CD4-positive, alpha-beta T cell treated with Interleukin-15 for 1 hour (primary cell): Measurements from ENCODE around the gene NRROS.

Experiments used
- DNase-seq: peaks from one replicate; pipeline ENCODE4 v3.0.0-alpha.2; 2020

NRROS gene

DNA sequence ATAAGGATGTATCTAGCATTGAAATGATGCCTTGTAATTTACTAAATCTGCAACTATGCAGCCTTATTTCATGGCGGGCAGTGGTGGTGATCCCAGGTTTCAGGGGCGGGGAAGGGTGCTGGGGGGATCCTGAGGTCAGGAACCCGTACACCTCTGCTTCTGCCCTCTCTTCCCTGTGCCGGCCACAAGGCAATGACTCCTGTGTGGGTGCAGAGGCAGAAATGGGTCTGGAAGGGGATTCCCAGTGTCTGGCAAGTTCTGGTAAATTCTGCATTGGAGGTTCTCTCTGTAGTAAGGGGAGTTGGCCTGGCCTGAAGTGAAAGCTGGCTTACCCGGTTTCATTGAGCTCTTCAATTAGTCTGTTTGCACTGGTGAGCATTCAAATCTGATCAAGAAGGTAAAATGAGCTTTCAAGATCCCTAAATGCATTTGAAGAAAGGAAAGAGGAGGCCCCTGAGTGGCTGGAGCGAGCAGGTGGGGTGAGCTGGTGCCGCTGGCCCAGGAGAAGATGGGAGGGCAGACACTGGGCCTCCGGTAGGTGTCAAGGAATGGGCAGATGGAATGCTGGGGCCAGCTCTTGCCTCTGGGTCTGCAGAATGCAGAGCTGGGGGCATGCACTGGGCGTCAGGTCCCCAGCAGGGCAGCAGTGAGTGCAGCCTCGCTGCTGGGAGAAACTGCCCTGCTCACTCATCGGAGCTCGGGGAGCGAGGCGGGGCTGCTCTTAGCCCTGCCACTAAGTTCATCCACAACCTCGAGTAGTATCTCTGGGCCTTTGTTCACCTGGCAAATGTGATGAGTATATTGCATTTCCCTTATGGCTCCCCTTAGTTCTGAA, 13.7 kb downstream of the NRROS start:
- DNase-seq, result no peak

DNA sequence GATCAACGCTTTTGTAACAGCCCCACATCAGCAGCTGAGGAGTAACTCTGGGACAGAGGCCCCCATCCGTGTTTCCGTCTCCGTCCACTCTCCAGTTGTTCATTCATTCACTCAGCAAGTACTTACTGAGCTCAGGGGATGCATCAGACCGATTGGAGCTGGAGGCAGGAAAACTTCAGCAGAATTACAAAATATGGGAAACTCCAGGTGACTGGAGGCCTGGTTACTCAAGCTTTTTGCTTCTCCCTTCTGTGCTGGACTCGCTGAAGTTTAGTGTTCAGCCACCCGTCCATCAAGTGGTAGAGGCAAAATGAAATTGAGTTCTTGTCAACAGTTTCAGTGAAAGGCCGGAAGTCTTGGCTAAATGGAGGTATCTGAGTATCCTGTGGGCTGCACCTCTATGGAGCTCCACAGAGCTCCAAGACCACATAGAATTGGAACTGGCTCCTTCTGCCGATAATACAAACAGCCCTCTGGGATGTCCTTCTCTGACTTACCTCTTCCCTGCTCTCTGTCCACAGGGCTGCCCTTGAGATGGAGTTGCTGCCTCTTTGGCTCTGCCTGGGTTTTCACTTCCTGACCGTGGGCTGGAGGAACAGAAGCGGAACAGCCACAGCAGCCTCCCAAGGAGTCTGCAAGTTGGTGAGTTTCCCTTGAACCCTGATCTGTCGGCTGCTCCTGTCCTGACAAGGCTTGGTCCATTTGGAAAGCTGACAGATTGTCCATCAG, 14.7 kb downstream of the NRROS start:
- no peak for DNase-seq

DNA sequence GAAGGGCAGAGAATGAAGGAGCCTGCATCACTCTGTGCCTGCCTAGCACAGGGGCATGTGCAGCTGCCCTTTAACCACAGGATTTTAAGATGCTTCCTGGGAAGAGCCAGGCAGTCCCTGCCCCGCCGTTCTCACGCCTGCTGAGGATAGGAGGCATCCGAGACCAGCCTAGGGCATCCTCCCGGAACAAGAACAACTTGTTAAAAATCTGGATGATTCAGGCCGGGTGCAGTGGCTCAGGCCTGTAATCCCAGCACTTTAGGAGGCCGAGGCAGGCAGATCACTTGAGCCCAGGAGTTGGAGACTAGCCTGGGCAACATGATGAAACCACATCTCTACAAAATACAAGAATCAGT, 15.2 kb downstream of the NRROS start:
- no peak for DNase-seq

- no peak for DNase-seq
Observed at GRCh38 chr3:196655496-196655895, 16.0 kb downstream of the NRROS start.

DNA sequence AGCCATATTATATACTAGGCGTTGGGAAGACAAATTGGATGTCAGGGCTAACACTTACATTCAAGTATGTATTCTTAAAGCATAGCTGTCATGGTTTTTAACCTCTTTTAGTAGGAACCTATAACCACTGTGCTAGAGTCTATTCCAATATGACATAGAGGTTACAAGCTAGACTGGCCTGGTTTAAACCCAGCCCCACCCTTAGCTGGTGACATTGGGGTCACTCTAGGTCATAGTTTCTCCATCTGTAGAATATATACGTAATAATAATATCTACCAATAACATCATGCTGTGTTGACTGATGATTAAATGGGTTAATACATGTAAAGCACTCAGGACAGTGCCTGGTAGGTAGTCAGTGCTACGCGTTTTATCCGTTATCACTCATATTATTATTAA, 16.7 kb downstream of the NRROS start:
- no peak for DNase-seq

GRCh38 chr3:196659901-196660351, 20.4 kb downstream of the NRROS start:
- no peak for DNase-seq

- DNase-seq, result no peak
Observed at GRCh38 chr3:196660381-196661166, 21.1 kb downstream of the NRROS start.

- no peak for DNase-seq
Observed at GRCh38 chr3:196661400-196661799, 21.9 kb downstream of the NRROS start.

- no peak for DNase-seq
Observed at GRCh38 chr3:196662033-196662432, 22.5 kb downstream of the NRROS start.

DNA sequence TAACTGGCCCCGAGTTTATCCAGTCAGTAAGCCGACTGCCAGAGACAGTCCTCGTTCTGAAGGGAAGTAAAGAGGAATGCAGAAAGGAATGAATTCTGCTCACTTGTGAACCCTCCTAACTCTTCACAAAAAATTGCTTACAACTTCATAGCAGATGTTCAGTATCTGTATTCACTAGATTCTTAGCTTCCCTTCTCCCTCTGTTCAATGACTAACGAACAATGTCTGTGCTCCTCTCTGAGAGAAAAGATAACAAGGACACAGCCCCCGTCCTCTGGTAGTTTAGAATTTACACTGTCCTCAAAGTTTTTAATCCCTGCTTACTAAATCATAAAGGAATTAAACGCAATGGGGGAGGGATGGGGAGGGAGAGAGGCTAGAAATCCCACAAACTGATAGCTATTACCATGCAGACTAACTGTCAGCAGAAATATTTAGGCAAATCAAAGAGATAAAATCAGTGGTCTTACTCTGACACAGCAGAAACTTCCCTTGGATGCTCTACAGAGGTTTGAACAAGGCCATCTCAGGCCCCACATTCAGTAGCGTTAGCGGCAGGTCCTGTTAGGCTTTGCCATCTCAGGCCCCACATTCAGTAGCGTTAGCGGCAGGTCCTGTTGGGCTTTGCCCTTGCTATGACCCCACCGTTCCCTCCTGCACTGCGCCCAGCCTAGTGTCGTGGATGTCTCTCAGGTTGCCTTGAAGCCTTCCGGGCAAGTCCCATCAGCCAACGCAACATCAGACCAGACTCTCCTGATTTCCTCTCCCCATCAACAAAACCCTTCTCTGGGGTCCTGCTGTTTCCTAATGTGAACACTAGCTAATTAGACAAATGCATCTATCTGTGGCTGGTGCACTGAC, 23.4 kb downstream of the NRROS start:
- DNase-seq, result no peak

GRCh38 chr3:196666001-196666867, 26.7 kb downstream of the NRROS start:
- no peak for DNase-seq

DNA sequence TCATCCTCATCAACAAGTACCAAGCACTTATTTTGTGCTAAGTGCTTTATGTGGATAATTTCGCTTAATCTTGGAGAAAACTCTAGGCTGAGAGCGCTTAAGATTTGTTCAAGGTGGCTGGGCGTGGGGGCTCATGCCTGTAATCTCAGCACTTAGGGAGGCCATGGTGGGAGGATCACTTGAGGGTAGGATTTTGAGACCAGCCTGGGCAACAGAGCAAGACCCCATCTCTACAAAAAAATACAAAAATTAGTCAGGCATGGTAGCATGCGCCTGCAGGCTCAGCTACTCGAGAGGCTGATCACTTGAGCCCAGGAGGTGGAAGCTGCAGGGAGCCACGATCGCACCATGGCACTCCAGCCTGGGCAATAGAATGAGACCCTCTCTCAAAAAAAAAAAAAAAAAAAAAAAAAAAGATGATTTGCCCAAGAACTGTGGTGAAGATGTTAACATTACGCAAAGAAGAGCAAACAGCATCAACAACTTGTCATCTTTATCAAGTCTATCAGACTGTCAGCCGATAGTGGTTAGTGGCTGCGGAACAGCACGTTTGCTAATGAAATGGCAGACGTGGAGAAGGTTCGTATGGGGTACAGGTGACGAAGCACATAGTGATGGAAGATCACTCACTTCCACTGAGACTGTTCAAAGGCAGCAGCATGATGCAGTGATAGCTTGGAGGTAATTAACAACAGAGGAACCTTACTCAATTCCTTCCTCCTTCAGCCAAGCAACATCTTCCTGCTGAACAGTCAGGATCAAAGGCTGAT, 27.7 kb downstream of the NRROS start:
- DNase-seq, result no peak

DNA sequence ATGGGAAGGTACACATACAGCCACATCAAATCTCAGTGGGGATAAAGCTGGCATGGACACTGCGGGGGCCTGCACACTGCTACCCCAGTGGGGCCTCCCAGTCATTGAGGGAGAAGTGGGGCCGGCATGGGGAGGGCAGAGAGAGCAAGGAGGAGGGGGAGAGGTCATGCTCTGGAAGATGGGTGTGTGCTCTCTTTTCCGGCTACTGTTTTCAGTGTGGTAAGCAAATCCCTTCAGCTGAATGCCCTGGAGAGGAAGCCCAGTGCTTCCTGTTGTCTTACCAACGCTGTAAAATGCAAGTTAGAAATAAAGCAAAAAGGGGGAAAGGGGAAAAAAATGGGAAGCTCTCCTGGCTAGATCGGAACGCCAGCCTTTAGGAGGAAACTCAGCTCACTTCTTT, 30.8 kb downstream of the NRROS start:
- no peak for DNase-seq

GRCh38 chr3:196673632-196674031, 34.1 kb downstream of the NRROS start:
- DNase-seq, result no peak

DNA sequence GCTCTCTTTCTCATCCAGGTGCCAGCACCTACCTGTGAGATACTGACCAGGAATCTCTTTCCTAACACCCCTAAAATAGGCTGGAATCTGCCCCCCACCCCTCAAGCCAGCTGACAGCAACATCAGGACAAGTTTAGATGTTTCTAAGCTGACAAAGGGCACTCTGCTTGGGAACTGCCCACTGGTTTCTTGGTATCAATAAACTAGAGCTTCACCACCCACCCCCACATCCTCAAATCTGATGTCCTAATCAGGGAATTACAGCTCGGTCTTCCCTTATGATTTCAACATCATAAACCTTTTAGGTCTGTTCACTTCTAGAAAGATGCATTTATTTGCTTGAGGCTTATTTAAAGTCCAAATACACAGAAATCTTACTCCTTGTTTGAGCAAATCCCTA, 37.9 kb downstream of the NRROS start:
- DNase-seq, result no peak

- no peak for DNase-seq
Observed at GRCh38 chr3:196677931-196678330, 38.4 kb downstream of the NRROS start.

- peak; percentile 67 for DNase-seq
Observed at GRCh38 chr3:196684548-196685407, 45.3 kb downstream of the NRROS start.

DNA sequence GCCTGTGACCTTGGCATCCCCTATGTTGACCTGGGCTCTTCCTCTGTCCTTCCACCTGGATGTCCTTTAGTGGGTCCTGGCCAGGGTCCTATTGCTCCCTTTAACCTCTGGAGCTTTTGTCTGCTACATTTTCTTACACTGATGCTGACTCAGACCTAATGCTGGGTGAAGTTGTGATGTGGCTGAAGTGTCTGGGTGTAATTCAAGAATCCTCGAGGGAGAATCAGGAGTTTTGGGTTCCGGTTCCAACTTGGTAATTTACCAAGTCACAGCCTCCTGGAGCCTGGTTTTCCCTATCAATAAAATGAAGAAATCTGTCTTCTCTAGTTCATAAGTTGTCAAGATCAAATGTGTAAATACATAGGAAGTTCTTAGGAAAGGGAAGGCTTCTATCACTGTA, 46.9 kb downstream of the NRROS start:
- DNase-seq, result no peak

- peak; percentile 63 for DNase-seq
Observed at GRCh38 chr3:196688349-196688748, 48.9 kb downstream of the NRROS start.
